HG03354 (cell line): ENCODE measurements around the gene DCANP1.

ENCODE experiments used
- ATAC-seq: cut with Tn5 transposase; IDR thresholded peaks from one replicate; pipeline ENCODE4 v1.9.1; 2021; ENCODE audit warnings: mild to moderate bottlenecking; ENCODE audit not compliant: unreplicated experiment, poor library complexity, severe bottlenecking

The DCANP1 gene

GRCh38 chr5:135460246-135461033 is 13.3 kb upstream of the DCANP1 start:
- ATAC-seq: no peak

- ATAC-seq: no peak
Observed at GRCh38 chr5:135458921-135459331, 11.8 kb upstream of the DCANP1 start.

DNA sequence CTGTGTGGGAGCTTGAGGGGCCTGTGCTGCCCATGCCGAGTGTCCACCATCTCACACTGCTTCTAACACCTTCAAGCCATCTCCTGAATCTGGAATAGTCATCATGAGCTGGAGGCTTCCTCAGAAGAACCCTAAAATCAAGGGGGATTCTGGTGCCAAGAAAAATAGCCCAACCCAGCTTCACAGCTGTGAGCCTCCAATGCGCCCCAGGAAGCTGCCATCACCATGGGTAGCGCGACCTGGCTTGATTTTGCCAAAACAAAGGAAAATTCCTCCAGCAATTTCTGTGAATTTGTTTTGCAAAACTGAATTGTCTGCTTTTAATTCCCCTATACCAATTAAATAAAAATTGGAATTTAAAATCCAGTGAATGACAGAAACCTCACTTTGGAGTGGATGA is 11.2 kb upstream of the DCANP1 start:
- ATAC-seq: no peak

DNA sequence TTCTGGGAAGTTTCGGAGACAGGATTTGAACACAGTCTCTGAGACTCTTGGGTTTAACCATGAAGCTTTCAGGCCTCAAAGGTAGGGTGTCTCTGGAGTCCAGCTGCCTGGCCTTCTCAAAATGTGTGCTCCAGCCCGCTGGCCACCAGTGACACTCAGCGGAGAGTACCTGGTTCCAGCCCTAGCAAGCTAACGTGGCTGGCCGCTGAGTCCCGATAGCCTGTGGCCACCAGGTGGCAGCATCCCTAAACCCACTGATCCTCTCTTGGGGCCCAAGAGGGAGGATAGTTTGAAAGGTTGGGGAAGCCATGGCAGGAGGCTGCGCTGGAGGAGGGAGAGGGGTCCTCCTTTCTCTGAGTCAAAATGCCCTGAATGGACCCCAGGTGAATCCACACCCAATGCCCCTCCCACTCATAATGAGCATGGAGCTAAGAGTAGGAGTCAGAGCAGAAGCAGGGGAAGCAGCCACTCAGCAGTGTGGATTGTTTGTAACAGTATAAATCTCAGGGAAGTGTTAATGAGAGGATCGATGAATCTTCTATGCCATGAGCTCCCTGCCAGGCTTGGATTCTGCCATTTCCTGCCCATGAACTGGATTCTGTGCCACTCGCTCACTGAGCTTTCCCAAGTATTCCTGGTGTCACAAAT is 10.4 kb upstream of the DCANP1 start:
- ATAC-seq: peak; percentile 74

DNA sequence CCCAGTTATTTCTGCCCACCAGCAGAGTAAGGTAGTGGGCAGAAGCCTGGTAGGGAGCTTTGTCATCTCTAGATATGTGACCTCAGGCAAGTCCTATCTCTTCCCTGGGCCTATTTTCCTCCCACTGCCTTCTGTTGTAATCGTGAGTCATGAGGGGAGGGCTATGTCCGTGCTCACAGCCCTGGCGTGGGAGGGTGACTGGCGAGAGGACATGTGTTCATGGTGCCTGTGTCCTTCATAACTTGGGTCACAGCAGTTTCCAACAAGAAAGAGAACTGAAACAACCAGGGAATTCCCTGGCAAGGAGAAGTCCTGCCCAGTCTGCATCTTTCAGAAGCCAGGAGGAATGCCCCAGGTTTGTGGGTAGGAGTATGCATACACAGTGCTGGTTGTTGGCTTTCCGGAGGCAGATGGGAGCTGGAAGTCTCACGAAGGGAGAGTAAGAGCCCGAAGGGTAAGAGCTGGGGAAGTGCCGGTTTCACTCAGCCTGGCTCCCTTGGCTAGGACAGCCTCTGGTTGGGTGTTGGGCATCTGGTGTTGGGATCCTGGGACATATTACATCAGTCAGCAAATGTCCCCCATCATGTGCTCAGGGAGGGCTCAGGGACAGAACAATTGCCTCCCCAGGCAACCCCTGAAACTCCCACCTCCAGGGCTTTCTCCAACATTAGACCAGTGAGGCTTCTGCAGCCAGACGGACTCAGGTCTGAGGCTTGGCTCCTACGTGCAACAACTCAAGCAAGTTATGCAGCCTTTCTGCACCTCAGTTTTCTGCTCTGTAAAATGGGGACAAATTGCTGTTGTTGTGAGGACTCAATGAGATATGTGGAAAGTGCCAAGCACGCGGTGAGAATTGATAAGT is 9.3 kb upstream of the DCANP1 start:
- ATAC-seq: peak; percentile 49

DNA sequence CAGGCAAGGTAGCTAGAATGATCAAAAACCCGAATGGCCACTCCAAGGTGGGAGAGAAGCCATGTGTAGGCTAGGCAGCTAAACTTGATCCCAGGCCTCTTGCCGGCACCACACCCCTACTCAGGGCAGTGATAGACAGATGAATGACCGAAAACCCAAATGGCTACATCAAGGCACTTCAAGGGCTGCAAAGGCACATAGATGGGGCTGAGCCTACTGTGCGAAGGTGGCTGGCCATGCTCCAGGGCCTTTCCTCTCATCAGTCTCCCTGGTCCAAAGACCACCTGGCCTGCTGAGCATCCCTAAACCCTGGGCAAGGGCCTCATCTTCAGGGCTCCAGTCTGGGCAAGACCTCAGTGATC is 8.7 kb upstream of the DCANP1 start:
- no peak for ATAC-seq

- no peak for ATAC-seq
Observed at GRCh38 chr5:135454946-135455345, 7.8 kb upstream of the DCANP1 start.

GRCh38 chr5:135453613-135454012 is 6.5 kb upstream of the DCANP1 start:
- ATAC-seq: no peak

DNA sequence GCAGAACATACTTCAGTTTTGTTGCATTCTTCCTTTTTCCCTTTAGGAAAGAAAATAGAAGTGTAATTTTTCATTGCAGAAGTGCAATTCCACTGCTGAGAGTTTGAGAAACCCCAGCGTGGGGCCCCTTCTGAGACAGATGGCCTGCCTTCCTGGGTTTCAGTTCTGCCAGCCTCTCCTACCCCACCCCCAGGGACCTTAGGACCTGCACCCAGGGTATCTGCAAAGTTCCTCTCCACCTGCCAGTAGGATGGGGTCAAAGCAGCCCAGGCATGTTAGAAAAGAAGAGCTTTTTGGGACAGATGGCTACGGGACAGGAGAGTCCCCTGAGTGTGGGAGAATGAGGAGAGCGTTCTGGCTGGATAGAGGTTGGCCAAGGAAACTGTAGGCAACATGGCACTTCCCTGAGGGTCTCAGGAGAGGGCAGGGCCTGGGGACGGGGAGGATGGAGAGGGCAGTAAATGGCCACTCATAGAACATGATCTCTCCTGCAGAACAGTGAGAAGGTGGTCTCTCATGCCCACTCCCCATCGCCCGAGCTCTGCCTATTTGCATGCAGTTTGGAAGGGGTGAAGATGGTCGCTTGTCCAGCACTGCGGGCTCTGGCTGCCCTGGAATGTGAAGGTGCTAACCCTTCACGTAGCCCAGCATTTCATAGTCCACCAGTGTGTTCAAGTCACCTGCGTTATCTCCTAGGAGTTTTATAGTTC is 5.3 kb upstream of the DCANP1 start, which contains the start of gene TIFAB:
TSS of gene TIFAB (minus strand) at position 31 of the 710 bp plus-strand sequence. CDS start 2,412 bp downstream, outside the sequence.
- ATAC-seq: no peak

DNA sequence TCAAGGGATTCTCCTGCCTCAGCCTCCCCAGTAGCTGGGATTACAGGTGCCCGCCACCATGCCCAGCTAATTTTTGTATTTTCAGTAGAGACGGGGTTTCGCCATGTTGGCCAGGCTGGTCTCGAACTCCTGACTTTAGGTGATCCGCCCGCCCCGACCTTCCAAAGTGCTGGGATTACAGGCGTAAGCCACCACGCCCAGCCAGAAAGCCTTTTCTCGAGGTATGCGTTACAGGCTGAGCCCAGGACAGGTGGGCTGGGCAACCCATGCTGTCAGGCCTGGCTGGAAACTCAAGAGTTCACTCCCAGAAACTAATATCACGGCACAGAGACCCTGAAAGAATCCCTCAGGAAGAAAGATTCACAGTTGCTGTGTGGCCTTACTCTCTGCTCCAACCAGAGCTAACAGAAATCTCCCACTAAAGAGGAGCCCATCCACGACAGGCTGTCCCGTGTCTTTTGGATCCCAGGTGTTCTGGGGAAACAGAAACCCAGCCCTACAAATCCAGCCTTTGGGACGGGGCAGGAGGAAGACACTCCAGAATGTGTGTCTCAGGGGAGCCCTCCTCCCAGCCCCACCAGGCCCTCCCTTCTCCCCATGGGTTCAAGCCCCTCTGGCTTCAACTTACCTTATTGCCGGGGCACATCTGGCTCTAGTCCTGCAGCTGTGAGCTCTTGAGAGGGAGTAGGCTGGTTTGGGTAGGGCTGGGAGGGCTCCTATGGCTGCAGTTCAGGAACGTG is 4.6 kb upstream of the DCANP1 start:
- ATAC-seq: no peak

DNA sequence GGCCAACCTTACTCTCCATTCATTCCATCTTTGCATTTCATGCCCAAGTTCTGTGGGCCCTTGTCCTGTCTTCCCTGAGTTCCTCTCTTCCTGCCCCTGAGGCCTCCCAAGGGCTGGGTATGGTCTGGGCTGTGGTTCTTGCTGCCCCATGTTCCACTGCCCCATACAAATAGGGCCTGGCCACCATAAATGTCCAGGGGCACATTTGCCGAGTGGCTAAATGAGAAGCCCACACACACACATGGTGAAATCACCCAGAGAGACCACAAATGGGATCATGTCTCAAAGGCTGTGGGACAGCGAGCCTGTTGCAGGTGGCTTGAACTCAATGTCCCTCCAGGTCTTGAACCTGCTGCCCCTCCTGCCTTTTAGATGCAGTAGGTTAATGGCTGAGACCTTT is 3.8 kb upstream of the DCANP1 start:
- ATAC-seq: no peak

DNA sequence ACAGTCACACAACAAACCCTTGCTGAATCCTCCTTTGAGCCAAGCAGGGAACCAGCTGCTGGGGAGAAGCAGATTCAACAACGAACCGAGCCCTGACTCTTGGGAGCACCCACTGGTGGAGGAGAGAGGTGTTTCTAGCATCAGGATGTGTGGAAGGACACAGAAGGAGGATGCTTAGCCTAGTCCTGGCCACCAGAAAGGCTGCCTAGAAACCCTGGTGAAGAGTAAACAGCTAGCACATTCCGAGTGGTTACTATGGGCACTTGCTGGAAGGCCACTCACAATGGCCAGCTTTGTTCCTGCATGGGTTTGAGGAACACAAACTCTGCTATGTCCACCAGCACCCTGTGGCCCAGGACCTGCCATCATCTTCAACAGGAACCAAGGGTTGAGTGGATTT is 3.2 kb upstream of the DCANP1 start:
- ATAC-seq: no peak

- ATAC-seq: no peak
Observed at GRCh38 chr5:135449644-135450043, 2.5 kb upstream of the DCANP1 start.

- no peak for ATAC-seq
Observed at GRCh38 chr5:135448791-135449507, 1.8 kb upstream of the DCANP1 start.

- ATAC-seq: no peak
Observed at GRCh38 chr5:135448071-135448739, 1.1 kb upstream of the DCANP1 start.

- no peak for ATAC-seq
Observed at GRCh38 chr5:135446615-135447014, 533 bp downstream of the DCANP1 start.

GRCh38 chr5:135446206-135446605 is 942 bp downstream of the DCANP1 start:
- no peak for ATAC-seq
